Astrocyte of the cerebellum (primary cell): ENCODE data around the gene SCP2D1.

ENCODE experiments used
- DNase-seq: peaks from one replicate; pipeline ENCODE4 v3.0.0-alpha.2; 2011; ENCODE audit warnings: low read depth
- H3K4me3 ChIP-seq: 2 replicates; pipeline ENCODE4 v1.5.1; 2011; ENCODE audit warnings: mild to moderate bottlenecking, low read depth, low read length, moderate library complexity
- in situ Hi-C: cut with HindIII; loops from 2 replicates; pipeline ENCODE4 v1.10.0; 2017; ENCODE audit warnings: low sequenced_read_pairs
- TF ChIP-seq, protein P1 (sequence below): IDR thresholded peaks from 2 replicates; pipeline ENCODE4 v1.5.1; 2012; ENCODE audit warnings: low read length, low read depth, moderate library complexity, mild to moderate bottlenecking; ENCODE audit errors: missing control alignments

Gene SCP2D1

DNA sequence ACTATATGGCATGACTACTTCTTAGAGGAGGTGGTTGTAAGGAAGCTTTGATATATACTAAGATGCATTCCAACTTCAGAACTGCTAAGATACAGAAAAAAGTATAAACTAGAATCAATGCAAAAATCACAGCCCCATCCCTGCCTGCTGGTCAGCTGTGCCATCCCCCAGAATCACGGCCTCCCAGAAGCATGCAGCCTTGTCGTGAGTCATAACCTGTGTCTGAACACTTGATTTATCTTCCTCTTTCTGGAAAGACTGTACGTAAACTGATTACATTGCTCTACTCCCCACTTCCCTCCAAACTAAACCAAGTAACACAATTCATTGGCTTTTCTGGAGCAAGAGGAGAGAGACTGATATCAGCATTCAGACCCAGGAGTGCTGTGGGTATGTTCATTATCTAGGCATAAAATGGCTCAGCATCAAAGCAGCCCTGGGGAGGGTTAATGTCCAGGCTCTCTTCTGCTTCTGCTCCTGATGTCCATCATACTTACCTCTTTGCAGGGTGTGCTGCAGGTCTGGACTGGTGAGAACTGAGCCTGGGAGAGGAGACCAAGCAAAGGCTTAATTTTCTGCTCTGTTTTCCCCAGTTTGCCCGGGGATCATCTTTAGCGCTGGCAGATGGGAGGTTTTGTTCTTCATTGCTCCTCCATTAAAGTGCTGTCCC is 18.4 kb downstream of the SCP2D1 start:
- DNase-seq: no peak
- no peak overlapping the region for H3K4me3 ChIP-seq
- TF ChIP-seq, protein P1, sequence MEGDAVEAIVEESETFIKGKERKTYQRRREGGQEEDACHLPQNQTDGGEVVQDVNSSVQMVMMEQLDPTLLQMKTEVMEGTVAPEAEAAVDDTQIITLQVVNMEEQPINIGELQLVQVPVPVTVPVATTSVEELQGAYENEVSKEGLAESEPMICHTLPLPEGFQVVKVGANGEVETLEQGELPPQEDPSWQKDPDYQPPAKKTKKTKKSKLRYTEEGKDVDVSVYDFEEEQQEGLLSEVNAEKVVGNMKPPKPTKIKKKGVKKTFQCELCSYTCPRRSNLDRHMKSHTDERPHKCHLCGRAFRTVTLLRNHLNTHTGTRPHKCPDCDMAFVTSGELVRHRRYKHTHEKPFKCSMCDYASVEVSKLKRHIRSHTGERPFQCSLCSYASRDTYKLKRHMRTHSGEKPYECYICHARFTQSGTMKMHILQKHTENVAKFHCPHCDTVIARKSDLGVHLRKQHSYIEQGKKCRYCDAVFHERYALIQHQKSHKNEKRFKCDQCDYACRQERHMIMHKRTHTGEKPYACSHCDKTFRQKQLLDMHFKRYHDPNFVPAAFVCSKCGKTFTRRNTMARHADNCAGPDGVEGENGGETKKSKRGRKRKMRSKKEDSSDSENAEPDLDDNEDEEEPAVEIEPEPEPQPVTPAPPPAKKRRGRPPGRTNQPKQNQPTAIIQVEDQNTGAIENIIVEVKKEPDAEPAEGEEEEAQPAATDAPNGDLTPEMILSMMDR: no peak
- in situ Hi-C loops: loop anchor here (10.0 kb wide), 1 partner anchor 63 kb away; no protein-coding TSS in a partner anchor

DNA sequence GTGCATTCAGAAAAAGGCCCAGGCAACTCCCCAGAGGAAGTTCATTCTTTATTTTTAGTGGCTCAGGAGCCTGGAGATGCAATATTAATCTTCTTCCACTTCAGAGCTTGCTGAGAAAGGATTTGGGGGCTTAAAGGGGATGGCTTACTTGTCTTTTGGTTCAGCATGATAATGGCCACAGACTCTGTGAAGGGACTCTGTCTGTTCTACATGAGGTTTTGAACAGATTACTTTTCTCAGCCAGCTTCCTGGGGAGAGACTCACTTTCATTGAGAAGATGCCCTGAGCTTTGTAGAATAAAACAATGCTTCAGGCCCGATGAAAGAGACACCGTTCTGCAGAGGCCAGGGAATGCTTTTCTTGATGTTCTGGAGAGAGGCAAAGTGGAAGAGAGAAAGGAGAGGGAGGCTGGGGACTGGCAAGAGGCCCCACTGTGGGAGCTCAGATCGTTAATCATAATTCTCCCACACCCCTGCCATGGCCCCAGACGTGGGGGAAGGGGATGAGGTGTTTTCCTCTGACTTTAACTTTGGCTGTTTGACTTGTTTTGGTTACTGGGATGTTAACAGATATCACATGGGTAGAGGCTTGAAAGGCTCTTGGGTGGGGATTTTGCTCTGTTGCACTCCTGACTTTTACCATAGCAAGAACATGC is 19.1 kb downstream of the SCP2D1 start:
- in situ Hi-C loops: loop anchor here (10.0 kb wide), 1 partner anchor 62 kb away; no protein-coding TSS in a partner anchor
- TF ChIP-seq, protein P1: no peak

DNA sequence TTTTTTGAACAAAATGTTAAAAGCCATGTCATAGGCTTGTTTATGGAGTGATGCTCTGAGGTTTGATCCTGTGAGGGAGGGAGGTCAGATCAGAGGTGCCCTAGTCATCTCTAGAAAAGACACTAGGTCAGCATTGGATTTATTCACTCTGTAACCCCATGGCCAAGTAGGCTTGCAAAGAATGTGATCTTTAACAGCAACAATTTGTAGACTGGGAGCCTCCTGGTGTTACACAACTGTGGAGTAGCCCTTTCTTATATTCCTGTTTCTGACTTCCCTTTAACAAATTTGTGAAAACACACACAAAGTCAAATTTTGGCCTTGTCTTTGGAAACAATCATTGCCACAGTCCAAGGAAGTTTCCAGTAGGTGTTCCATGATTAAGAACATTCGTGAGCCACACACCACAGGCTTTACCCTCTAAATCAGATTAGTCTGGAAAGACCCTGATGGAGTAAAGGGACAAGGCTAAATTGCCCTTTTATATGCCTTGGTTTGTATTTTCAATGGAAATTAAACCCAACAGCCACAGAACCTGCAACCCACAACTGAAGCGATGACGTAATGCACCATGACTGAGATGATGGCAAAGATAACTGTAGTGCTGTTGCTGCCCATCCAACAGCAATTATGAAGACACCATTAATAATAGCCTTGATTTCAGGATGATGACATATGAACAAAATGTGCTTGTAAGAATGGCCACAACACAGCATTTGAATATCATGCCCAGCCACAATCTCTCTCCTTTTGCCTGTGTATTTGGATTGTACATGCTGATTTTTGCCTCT is 22.1 kb downstream of the SCP2D1 start:
- TF ChIP-seq, protein P1: no peak
- DNase-seq: no peak
- H3K4me3 ChIP-seq: no peak overlapping the region
- in situ Hi-C loops: loop anchor here (10.0 kb wide), 1 partner anchor 59 kb away; no protein-coding TSS in a partner anchor

More for the DNA sequence above, 19.1 kb downstream of the SCP2D1 start:
- DNase-seq: no peak
- H3K4me3 ChIP-seq: no peak overlapping the region

DNA sequence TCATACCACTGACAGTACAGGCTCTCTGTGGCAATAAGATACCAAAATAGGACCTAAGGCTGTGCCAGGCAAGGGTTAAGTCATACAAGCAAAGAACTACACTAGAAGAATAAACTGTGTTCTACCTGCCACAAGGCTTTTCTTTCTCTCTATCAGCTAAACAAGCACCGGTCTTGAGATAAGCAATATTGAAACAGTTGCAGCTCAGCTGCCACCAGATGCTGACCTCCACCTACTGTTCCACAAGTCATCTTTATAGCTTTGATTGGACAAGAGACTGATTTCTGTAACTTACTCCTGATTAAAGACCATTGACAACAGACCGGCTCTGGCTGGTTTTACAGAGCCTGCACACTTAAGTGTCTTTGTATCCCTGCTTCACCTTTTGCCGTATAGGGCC is 24.1 kb downstream of the SCP2D1 start:
- no peak for DNase-seq
- H3K4me3 ChIP-seq: no peak overlapping the region
- in situ Hi-C loops: loop anchor here (10.0 kb wide), 1 partner anchor 57 kb away; no protein-coding TSS in a partner anchor
- TF ChIP-seq, protein P1: no peak

DNA sequence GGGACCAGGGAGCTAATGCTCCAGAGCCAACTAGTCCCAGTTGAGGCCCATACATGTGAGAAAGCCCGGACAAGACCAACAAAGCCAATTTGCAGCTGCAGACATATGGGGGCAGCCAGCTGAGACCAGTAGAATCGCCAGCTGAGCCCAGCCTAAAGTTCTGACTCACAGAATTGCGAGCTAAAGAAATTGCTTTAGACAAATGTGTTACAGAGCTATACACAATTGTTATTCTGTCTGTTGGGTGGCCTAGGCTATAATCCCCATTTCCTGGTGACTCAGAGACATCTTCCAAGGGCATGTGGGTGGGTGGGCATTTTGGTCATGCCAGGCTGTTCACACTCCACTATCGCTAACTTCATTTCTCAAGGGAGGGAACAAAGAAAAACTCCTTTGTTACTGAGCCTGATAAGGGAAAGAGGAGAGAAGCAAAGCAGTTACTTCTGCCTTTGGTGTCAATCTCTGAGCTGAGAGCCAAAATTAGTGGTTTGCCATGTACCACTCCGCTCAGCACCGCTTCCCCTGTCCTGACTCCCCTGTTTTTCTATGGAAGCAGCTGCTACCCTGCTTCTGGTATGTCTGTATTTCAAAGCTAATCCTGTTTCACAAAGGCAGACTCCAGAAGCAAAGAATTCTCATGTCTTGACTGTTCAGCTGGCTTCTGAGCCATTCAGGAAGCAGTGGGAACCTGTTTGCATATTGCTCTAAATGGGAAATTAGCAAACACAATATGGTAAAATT is 26.1 kb downstream of the SCP2D1 start:
- H3K4me3 ChIP-seq: no peak overlapping the region
- DNase-seq: no peak
- TF ChIP-seq, protein P1: no peak
- in situ Hi-C loops: loop anchor here (10.0 kb wide), 1 partner anchor 55 kb away; no protein-coding TSS in a partner anchor

DNA sequence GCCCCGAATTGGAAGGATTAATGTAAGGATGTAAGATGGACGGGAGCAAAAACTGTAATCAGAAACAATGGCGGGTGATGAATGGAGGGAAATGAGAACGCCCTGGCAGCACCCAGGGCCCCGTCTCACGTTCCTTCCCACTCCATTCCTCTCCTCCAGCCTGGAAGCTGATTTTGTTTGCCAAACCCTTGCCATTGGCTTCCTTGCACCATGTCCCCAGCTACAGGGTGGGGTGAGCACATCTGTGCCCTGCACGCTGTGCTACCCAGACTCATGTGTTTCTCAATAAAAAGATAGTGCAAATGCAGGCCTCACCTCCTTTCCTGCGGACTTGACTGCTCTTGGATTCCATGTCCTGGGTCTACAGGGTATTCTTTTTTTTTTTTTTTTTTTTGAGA is 26.7 kb downstream of the SCP2D1 start:
- in situ Hi-C loops: no loop called here
- TF ChIP-seq, protein P1: no peak
- H3K4me3 ChIP-seq: no peak overlapping the region
- DNase-seq: no peak
